Common myeloid progenitor, CD34-positive (primary cell): ENCODE results near the gene EDEM3.

Source experiments
- CTCF ChIA-PET: fragments of 350-600 bp; sonication (Branson Sonifier 250); formaldehyde crosslinking; loops from one replicate; lab custom pipeline; 2021; ENCODE audit warnings: antibody characterized with exemption; lab: Charles Lee
- POLR2A ChIA-PET: fragments of 350-600 bp; sonication (Branson Sonifier 250); formaldehyde crosslinking; loops from one replicate; lab custom pipeline; 2021; ENCODE audit warnings: antibody characterized with exemption; lab: Charles Lee
- DNase-seq, 3 donors: peaks; one replicate each; pipeline versions ENCODE4 v3.0.0 to v3.0.0-alpha.2; 2013
- H3K27ac ChIP-seq, 2 experiments: 1 replicate in 1 of 2; 2 replicates in 1 of 2; pipeline ENCODE4 v1.7.0; 2013; ENCODE audit warnings: inconsistent platforms in 2 of 2, low read length in 2 of 2, mild to moderate bottlenecking in 2 of 2, low read depth in 1 of 2, moderate library complexity in 1 of 2; ENCODE audit not compliant: severe bottlenecking in 2 of 2, insufficient read depth in 1 of 2, poor library complexity in 1 of 2
- H3K27me3 ChIP-seq, 5 experiments: replicated peaks in 2 of 5; 1 replicate in 3 of 5; 2 replicates in 2 of 5; pipeline versions ENCODE4 v1.6.1 to v1.7.0; 2013; ENCODE audit warnings: low read length in 4 of 5, mild to moderate bottlenecking in 2 of 5, moderate library complexity in 2 of 5, inconsistent platforms in 1 of 5; ENCODE audit not compliant: insufficient read depth in 5 of 5, control insufficient read depth in 4 of 5
- H3K36me3 ChIP-seq, 4 experiments: 1 replicate in 2 of 4; 2 replicates in 2 of 4; pipeline versions ENCODE4 v1.6.1 to v1.7.0; 2013; ENCODE audit warnings: low read length in 3 of 4, control low read depth in 1 of 4, mild to moderate bottlenecking in 1 of 4; ENCODE audit not compliant: control insufficient read depth in 4 of 4, insufficient read depth in 4 of 4
- H3K4me1 ChIP-seq, 4 experiments: 1 replicate in 3 of 4; 2 replicates in 1 of 4; pipeline versions ENCODE4 v1.6.1 to v1.7.1; 2013; ENCODE audit warnings: low read length in 3 of 4, mild to moderate bottlenecking in 3 of 4, control low read depth in 1 of 4, inconsistent platforms in 1 of 4, moderate library complexity in 1 of 4; ENCODE audit not compliant: control insufficient read depth in 4 of 4, insufficient read depth in 4 of 4; ENCODE audit errors: control extremely low read depth in 1 of 4
- H3K4me3 ChIP-seq, 7 experiments: 1 replicate in 4 of 7; 2 replicates in 3 of 7; pipeline versions ENCODE4 v1.5.1 to v1.7.0; 2013; ENCODE audit warnings: mild to moderate bottlenecking in 7 of 7, low read length in 6 of 7, moderate library complexity in 6 of 7, inconsistent platforms in 2 of 7, low read depth in 2 of 7, control low read depth in 1 of 7; ENCODE audit not compliant: insufficient read depth in 4 of 7, control insufficient read depth in 1 of 7; ENCODE audit errors: extremely low read depth in 1 of 7
- H3K9me3 ChIP-seq, 5 experiments: 1 replicate in 4 of 5; 2 replicates in 1 of 5; pipeline versions ENCODE4 v1.6.1 to v1.7.1; 2013; ENCODE audit warnings: low read length in 4 of 5, mild to moderate bottlenecking in 2 of 5, inconsistent platforms in 1 of 5, low read depth in 1 of 5, moderate library complexity in 1 of 5; ENCODE audit not compliant: control insufficient read depth in 4 of 5, insufficient read depth in 2 of 5; ENCODE audit errors: control extremely low read depth in 1 of 5
- WGBS: methylation state at CpG from one replicate; pipeline ENCODE4 v1.1.5; 2013; ENCODE audit not compliant: insufficient coverage; 5-methylcytosine and 5-hydroxymethylcytosine counted together

The EDEM3 gene

GRCh38 chr1:184660462-184661191 lies 94.0 kb downstream of the EDEM3 start:
- Histone ChIP-seq H3K27ac (no peak overlapping the region), H3K36me3 (no peaks in the 10 kb centered on the region), H3K9me3 (no peaks in the 10 kb centered on the region), H3K4me3 (no peak overlapping the region), H3K4me1 (peaks cover 3 to 14% (median 10%) of the 10 kb centered on the region in 4 experiments), H3K27me3 (peaks cover 0 to 4% (median 2%) of the 10 kb centered on the region in 5 experiments)
- WGBS = 95% methylated on average over 2 of the region's 2 CpGs
- DNase-seq = no peak
- CTCF ChIA-PET = interaction anchor here (1.0 to 2.2 kb wide), 3 partner anchors 9 to 281 kb away, joined by 3 to 11 read pairs (median 3); no protein-coding TSS in a partner anchor
- POLR2A ChIA-PET = no interaction called here

DNA sequence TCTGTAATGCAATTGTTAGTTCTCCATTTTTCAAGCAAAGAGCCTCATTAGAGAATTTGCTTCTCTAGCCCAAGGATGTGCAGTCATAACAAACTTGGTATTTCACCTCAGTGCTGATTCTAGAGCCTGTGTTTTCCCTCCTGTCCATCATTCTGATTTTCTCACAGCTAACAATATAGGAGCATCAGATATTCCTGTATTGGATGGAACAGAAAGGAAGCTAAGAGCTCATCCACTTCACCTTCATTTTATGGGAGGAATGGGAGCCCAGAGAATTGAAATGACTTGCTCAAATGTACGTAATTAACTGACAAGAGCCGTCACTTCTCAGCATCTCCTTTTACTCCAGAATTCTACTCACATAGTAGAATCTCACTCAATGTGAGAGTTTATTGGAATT lies 96.6 kb downstream of the EDEM3 start:
- POLR2A ChIA-PET = interaction anchor here (0.5 kb wide), 1 partner anchor 71 kb away, joined by 3 read pairs; no protein-coding TSS in a partner anchor
- H3K36me3 ChIP-seq = no peaks in the 10 kb centered on the region
- no peak for DNase-seq
- H3K27ac ChIP-seq = no peak overlapping the region
- no peak overlapping the region for H3K4me3 ChIP-seq
- WGBS = no CpG with 5 or more reads among the region's 2 CpGs
- H3K27me3 ChIP-seq = no peaks in the 10 kb centered on the region
- H3K9me3 ChIP-seq = no peaks in the 10 kb centered on the region
- CTCF ChIA-PET = interaction anchor here (1.4 kb wide), 1 partner anchor 9 kb away, joined by 3 read pairs; no protein-coding TSS in a partner anchor
- H3K4me1 ChIP-seq = peaks cover 0 to 4% (median 3%) of the 10 kb centered on the region in 4 experiments

DNA sequence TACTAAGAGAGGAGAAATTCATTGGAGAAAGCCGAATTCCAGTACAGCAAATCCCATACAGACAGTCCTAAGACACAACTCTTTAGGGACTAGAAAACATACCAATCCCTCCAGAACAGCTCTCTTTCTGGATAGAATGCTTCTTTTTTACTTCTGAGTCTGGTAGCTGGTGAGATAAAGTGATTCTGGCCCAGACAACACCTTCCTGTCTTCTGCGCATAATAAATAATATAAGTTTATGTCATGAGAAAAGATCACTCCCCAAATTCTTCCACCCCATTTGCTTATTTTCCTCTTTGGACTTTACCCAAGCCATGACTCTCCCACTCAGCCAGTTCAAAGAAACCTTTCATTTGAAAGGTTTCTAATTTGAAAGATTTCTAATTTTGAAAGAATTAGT lies 98.4 kb downstream of the EDEM3 start:
- H3K36me3 ChIP-seq = no peaks in the 10 kb centered on the region
- ChIA-PET POLR2A (interaction anchor here (0.7 kb wide), 1 partner anchor 819 kb away, joined by 3 read pairs; no protein-coding TSS in a partner anchor), CTCF (interaction anchor here (1.3 kb wide), 1 partner anchor 9 kb away, joined by 3 read pairs; no protein-coding TSS in a partner anchor)
- peaks cover 0 to 4% (median 3%) of the 10 kb centered on the region in 4 experiments for H3K4me1 ChIP-seq
- DNase-seq = no peak
- no peak overlapping the region for H3K4me3 ChIP-seq
- no peak overlapping the region for H3K27ac ChIP-seq
- 100% methylated on average over 1 of the region's 2 CpGs for WGBS
- H3K9me3 ChIP-seq = no peaks in the 10 kb centered on the region
- H3K27me3 ChIP-seq = no peaks in the 10 kb centered on the region

- H3K4me1 ChIP-seq = peaks cover 0 to 4% (median 3%) of the 10 kb centered on the region in 4 experiments
- H3K36me3 ChIP-seq = no peaks in the 10 kb centered on the region
- no peak overlapping the region for H3K4me3 ChIP-seq
- H3K27ac ChIP-seq = no peak overlapping the region
- no peaks in the 10 kb centered on the region for H3K27me3 ChIP-seq
- H3K9me3 ChIP-seq = no peaks in the 10 kb centered on the region
- ChIA-PET CTCF (interaction anchor here (1.3 to 4.0 kb wide), 2 partner anchors 8 to 9 kb away, joined by 3 to 26 read pairs; no protein-coding TSS in a partner anchor), POLR2A (no interaction called here)
- no peak for DNase-seq
These were observed 99.5 kb downstream of the EDEM3 start for GRCh38 chr1:184655185-184655584.

- Histone ChIP-seq H3K36me3 (no peaks in the 10 kb centered on the region), H3K4me1 (no peaks in the 10 kb centered on the region), H3K4me3 (no peak overlapping the region), H3K27ac (no peak overlapping the region), H3K27me3 (no peaks in the 10 kb centered on the region), H3K9me3 (peaks cover 0 to 12% (median 0%) of the 10 kb centered on the region in 5 experiments)
- POLR2A ChIA-PET = no interaction called here
- no peak for DNase-seq
- WGBS = 100% methylated on average over 1 of the region's 5 CpGs
- CTCF ChIA-PET = interaction anchor here (2.7 kb wide), 1 partner anchor 10 kb away, joined by 11 read pairs; no protein-coding TSS in a partner anchor
These were observed 104.3 kb downstream of the EDEM3 start for GRCh38 chr1:184650177-184650866.

DNA sequence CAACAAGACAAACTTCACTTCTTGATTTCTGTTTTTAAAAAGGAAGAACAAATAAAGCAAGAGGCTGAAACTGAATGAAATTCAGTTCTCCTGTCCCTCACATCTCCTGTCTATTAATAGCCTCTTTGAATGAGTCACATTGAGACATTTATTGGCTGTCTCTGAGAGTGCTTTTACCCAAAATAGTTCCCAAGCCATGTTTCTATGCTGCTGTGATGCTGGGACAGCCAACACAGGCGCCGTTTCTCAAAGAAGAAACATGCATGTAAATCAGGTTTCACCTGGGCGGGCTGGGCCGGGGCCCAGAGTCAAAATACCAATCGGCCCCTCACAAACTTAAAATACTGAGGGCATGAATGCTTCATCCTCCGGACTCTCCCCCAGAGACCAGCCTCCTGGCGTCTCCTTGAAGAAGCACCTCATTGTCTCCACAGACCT lies 105.2 kb downstream of the EDEM3 start:
- Histone ChIP-seq H3K27me3 (no peaks in the 10 kb centered on the region), H3K27ac (no peak overlapping the region), H3K4me3 (no peak overlapping the region), H3K4me1 (no peaks in the 10 kb centered on the region), H3K36me3 (no peaks in the 10 kb centered on the region), H3K9me3 (peaks cover 0 to 12% (median 0%) of the 10 kb centered on the region in 5 experiments)
- POLR2A ChIA-PET = no interaction called here
- CTCF ChIA-PET = no interaction called here
- WGBS = 98% methylated on average over 7 of the region's 7 CpGs
- no peak for DNase-seq

- 100% methylated on average over 3 of the region's 6 CpGs for WGBS
- H3K27ac ChIP-seq = no peak overlapping the region
- POLR2A ChIA-PET = no interaction called here
- no peak overlapping the region for H3K4me3 ChIP-seq
- no peaks in the 10 kb centered on the region for H3K4me1 ChIP-seq
- H3K27me3 ChIP-seq = no peaks in the 10 kb centered on the region
- H3K36me3 ChIP-seq = no peaks in the 10 kb centered on the region
- CTCF ChIA-PET = no interaction called here
- peaks cover 0 to 12% (median 0%) of the 10 kb centered on the region in 5 experiments for H3K9me3 ChIP-seq
- DNase-seq = no peak
These were observed 105.8 kb downstream of the EDEM3 start for GRCh38 chr1:184648856-184649201.
